Panc1 (cell line): Measurements from ENCODE around the gene TPPP.

Source experiments
- SIN3A ChIP-seq: IDR thresholded peaks from 2 replicates; pipeline ENCODE4 v1.6.1; 2012; ENCODE audit warnings: low read depth, mild to moderate bottlenecking, low read length, moderate library complexity, borderline replicate concordance; ENCODE audit not compliant: insufficient read depth
- TF ChIP-seq, protein P1 (sequence below): fragments of 450-650 bp; IDR thresholded peaks from 2 replicates; pipeline ENCODE4 v1.5.1; 2017; ENCODE audit warnings: mild to moderate bottlenecking

- TF ChIP-seq, protein P1, sequence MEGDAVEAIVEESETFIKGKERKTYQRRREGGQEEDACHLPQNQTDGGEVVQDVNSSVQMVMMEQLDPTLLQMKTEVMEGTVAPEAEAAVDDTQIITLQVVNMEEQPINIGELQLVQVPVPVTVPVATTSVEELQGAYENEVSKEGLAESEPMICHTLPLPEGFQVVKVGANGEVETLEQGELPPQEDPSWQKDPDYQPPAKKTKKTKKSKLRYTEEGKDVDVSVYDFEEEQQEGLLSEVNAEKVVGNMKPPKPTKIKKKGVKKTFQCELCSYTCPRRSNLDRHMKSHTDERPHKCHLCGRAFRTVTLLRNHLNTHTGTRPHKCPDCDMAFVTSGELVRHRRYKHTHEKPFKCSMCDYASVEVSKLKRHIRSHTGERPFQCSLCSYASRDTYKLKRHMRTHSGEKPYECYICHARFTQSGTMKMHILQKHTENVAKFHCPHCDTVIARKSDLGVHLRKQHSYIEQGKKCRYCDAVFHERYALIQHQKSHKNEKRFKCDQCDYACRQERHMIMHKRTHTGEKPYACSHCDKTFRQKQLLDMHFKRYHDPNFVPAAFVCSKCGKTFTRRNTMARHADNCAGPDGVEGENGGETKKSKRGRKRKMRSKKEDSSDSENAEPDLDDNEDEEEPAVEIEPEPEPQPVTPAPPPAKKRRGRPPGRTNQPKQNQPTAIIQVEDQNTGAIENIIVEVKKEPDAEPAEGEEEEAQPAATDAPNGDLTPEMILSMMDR, result no peak
- no peak for TF ChIP-seq SIN3A
Measured at GRCh38 chr5:639584-640213, 53.5 kb downstream of the TPPP start.
